GM23248 (cell line): ENCODE results near the gene ZNF554. TPM values are rescaled to one million over a fixed set of nuclear protein-coding genes. Genes with fewer than 3 reads are reported as not detected.
A peak's percentile ranks its signal among the peaks of the same experiment; 100 is the strongest.

ENCODE experiments used
- DNase-seq: peaks from one replicate; pipeline ENCODE4 v3.0.0-alpha.2; 2015
- H2AFZ ChIP-seq: fragments of 200-600 bp; sonication (generic); 2 replicates; pipeline ENCODE4 v1.6.1; 2016; ENCODE audit warnings: antibody characterized with exemption
- H3F3A ChIP-seq: fragments of 200-600 bp; sonication (generic); 2 replicates; pipeline ENCODE4 v1.6.1; 2016; ENCODE audit warnings: mild to moderate bottlenecking, antibody characterized with exemption, mixed run types; ENCODE audit not compliant: insufficient read depth
- H3K27ac ChIP-seq: fragments of 200-600 bp; sonication (generic); 2 replicates; pipeline ENCODE4 v1.5.1; 2016; ENCODE audit warnings: mild to moderate bottlenecking
- H3K27me3 ChIP-seq: fragments of 200-600 bp; sonication (generic); replicated peaks from 2 replicates; pipeline ENCODE4 v1.6.1; 2016; ENCODE audit warnings: mild to moderate bottlenecking; ENCODE audit not compliant: insufficient read depth
- H3K36me3 ChIP-seq: fragments of 200-600 bp; sonication (generic); 2 replicates; pipeline ENCODE4 v1.6.1; 2016; ENCODE audit warnings: low read depth, mild to moderate bottlenecking
- H3K4me1 ChIP-seq: fragments of 200-600 bp; sonication (generic); 2 replicates; pipeline ENCODE4 v1.6.1; 2016; ENCODE audit warnings: mild to moderate bottlenecking; ENCODE audit not compliant: insufficient read depth
- H3K4me2 ChIP-seq: fragments of 200-600 bp; sonication (generic); one replicate; pipeline ENCODE4 v1.6.1; 2016; ENCODE audit warnings: mild to moderate bottlenecking; ENCODE audit not compliant: unreplicated experiment
- H3K4me3 ChIP-seq: fragments of 200-600 bp; sonication (generic); 2 replicates; pipeline ENCODE4 v1.5.1; 2016; ENCODE audit warnings: mild to moderate bottlenecking
- H3K79me2 ChIP-seq: fragments of 200-600 bp; sonication (generic); 2 replicates; pipeline ENCODE4 v1.6.1; 2016; ENCODE audit warnings: mild to moderate bottlenecking; ENCODE audit not compliant: insufficient read depth
- H3K9ac ChIP-seq: fragments of 200-600 bp; sonication (generic); 2 replicates; pipeline ENCODE4 v1.6.1; 2016; ENCODE audit warnings: mild to moderate bottlenecking
- H3K9me2 ChIP-seq: fragments of 200-600 bp; sonication (generic); 2 replicates; pipeline ENCODE4 v1.6.1; 2016; ENCODE audit warnings: mixed run types, mild to moderate bottlenecking, moderate library complexity; ENCODE audit not compliant: insufficient read depth
- H3K9me3 ChIP-seq: fragments of 200-600 bp; sonication (generic); one replicate; pipeline ENCODE4 v1.6.1; 2017; ENCODE audit warnings: low read depth
- H4K20me1 ChIP-seq: fragments of 200-600 bp; sonication (generic); 2 replicates; pipeline ENCODE4 v1.6.0; 2016; ENCODE audit not compliant: insufficient read depth
- EZH2 ChIP-seq: fragments of 200-600 bp; sonication (generic); IDR thresholded peaks from 2 replicates; pipeline ENCODE4 v1.6.1; 2018; ENCODE audit warnings: antibody characterized with exemption, mild to moderate bottlenecking; ENCODE audit not compliant: insufficient read depth, poor library complexity, severe bottlenecking
- EZH2phosphoT487 ChIP-seq: fragments of 200-600 bp; sonication (generic); IDR thresholded peaks from 2 replicates; pipeline ENCODE4 v1.6.1; 2018; ENCODE audit warnings: antibody characterized with exemption, moderate library complexity, mild to moderate bottlenecking, low read depth; ENCODE audit not compliant: insufficient read depth
- WGBS, 2 experiments: methylation state at CpG; one replicate each; pipeline ENCODE4 v1.1.6; 2015 to 2017; ENCODE audit warnings: low lambda C conversion rate in 2 of 2, low coverage in 1 of 2; ENCODE audit errors: missing lambda C conversion rate in 2 of 2; 5-methylcytosine and 5-hydroxymethylcytosine counted together
- in situ Hi-C: fragments of 300-500 bp; cut with MboI; formaldehyde crosslinking; loops from 2 replicates; pipeline ENCODE4 v1.15.0; 2020
- polyA plus RNA-seq: library from polyadenylated mRNA; unstranded; fragments of >200 nt; fragmentation: Nextera tagmentation; extraction: Ambion mirVana; gene quantifications from 2 replicates; pipeline ENCODE4 v1.2.1, GENCODE V29; 2016
- total RNA-seq: library from RNA; depleted of rRNA; stranded (reverse); fragments of >200 nt; shearing (Covaris generic); gene quantifications from 2 replicates; pipeline ENCODE4 v1.2.3, GENCODE V29; 2014

The ZNF554 gene
- total and polyA plus RNA-seq, 2 experiments from 2014 or later = 1.4 to 2.9 TPM

DNA sequence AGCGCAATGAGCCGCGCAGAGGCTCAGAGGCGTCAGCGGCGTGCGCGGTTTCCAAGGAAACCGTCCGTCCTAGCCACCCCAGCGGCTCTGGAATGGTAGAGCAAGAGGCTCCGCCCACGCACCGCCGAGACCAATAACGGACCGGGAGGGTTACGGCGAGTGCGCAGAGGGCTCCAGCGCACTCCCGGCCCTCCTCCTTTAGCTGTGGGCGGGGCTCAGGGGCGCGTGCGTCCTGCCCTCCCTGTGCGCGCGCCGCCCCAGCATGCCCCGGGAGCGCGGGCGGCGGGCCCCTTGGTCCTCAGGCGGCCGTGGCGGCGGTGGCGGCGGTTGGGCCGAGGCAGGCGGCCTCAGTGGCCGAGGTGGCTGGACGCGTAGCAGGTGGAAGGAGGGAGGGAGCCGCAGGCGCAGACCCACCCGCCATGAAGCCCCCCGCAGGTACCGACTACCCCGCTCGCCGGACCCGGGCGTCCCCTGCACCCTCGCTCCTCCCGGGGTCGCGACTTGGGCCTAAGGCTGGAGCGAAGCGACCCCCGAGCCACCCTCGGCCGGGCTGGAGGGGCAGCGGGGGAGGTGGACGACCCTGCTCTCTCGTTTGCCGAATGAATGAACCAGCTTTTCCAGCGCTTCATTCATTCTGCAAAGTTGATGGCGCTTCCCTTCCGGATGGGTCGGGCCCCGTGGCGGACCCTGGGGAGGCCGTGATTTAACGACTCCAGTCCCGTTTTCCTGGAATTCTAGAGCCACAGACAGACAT lies 34.2 kb upstream of the ZNF554 start, which contains the start of gene THOP1:
Gene THOP1, plus strand, starts transcription at position 260 of the 754 bp plus-strand sequence. Its CDS starts 160 bp downstream, at position 420.
- Histone ChIP-seq H3K9me2 (no peaks in the 10 kb centered on the region), H3K27ac (peak within 1 kb of the TSS; percentile 67), H3K27me3 (no peaks in the 10 kb centered on the region), H3K9me3 (no peaks in the 10 kb centered on the region), H3K36me3 (no peaks in the 10 kb centered on the region), H3F3A (peaks cover 7% of the 10 kb centered on the region), H3K4me3 (peak within 1 kb of the TSS; percentile 91), H2AFZ (peak within 1 kb of the TSS; percentile 87), H3K79me2 (peaks cover 75% of the 10 kb centered on the region), H3K9ac (peak within 1 kb of the TSS; percentile 90), H3K4me2 (peak within 1 kb of the TSS; percentile 90), H4K20me1 (no peaks in the 10 kb centered on the region), H3K4me1 (peaks cover 24% of the 10 kb centered on the region)
- in situ Hi-C loops = no loop called here
- DNase-seq = peak; percentile 100
- TF ChIP-seq EZH2phosphoT487 (no peak), EZH2 (no peak)
- WGBS, 2 experiments = 1 to 2% methylated on average over 33 to 56 of the region's 78 CpGs

- in situ Hi-C loops = no loop called here
- Histone ChIP-seq H3K9me3 (no peaks in the 10 kb centered on the region), H3F3A (peaks cover 7% of the 10 kb centered on the region), H2AFZ (no peak overlapping the region), H3K9me2 (no peaks in the 10 kb centered on the region), H3K4me2 (no peak overlapping the region), H3K79me2 (peaks cover 58% of the 10 kb centered on the region), H3K36me3 (no peaks in the 10 kb centered on the region), H3K27ac (no peak overlapping the region), H3K27me3 (no peaks in the 10 kb centered on the region), H3K4me3 (no peak overlapping the region), H3K9ac (no peak overlapping the region; the same call in 1 of the 2 replicates), H3K4me1 (peaks cover 15% of the 10 kb centered on the region), H4K20me1 (no peaks in the 10 kb centered on the region)
- DNase-seq = no peak
- 91 to 97% methylated on average over 8 of the region's 8 CpGs for WGBS, 2 experiments
- TF ChIP-seq EZH2 (no peak), EZH2phosphoT487 (no peak)
These were observed 32.6 kb upstream of the ZNF554 start for GRCh38 chr19:2787115-2787514.

- 95 to 99% methylated on average over 5 of the region's 5 CpGs for WGBS, 2 experiments
- peaks cover 48% of the 10 kb centered on the region for H3K79me2 ChIP-seq
- H3K4me2 ChIP-seq = no peak overlapping the region
- H3K9me2 ChIP-seq = no peaks in the 10 kb centered on the region
- TF ChIP-seq EZH2phosphoT487 (no peak), EZH2 (no peak)
- no peak for DNase-seq
- H2AFZ ChIP-seq = no peak overlapping the region
- peaks cover 7% of the 10 kb centered on the region for H3F3A ChIP-seq
- H3K27me3 ChIP-seq = no peaks in the 10 kb centered on the region
- no peak overlapping the region for H3K9ac ChIP-seq
- no peaks in the 10 kb centered on the region for H3K9me3 ChIP-seq
- no peaks in the 10 kb centered on the region for H4K20me1 ChIP-seq
- H3K4me3 ChIP-seq = no peak overlapping the region
- in situ Hi-C loops = no loop called here
- H3K36me3 ChIP-seq = no peaks in the 10 kb centered on the region
- H3K4me1 ChIP-seq = peaks cover 13% of the 10 kb centered on the region
- no peak overlapping the region for H3K27ac ChIP-seq
These were observed 31.4 kb upstream of the ZNF554 start for GRCh38 chr19:2788237-2788636.

DNA sequence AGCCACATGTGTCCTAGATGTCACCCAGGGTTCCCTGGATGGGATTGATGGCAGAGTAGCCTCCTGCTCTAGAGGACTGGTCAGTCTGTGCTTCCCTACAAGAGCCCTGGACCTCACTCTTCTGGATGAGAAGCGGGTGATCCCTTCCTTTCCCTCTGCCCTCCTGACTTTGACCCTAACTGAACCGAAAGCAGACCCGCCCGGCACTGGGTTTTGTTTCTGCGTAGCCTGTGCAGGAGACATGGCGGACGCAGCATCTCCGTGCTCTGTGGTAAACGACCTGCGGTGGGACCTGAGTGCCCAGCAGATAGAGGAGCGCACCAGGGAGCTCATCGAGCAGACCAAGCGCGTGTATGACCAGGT lies 29.5 kb upstream of the ZNF554 start:
- Histone ChIP-seq H2AFZ (no peak overlapping the region), H4K20me1 (no peaks in the 10 kb centered on the region), H3K36me3 (no peaks in the 10 kb centered on the region), H3K27ac (no peak overlapping the region), H3K27me3 (no peaks in the 10 kb centered on the region), H3K4me1 (peaks cover 4% of the 10 kb centered on the region; the same call in 1 of the 2 replicates), H3K9ac (no peak overlapping the region), H3K4me3 (no peak overlapping the region), H3K9me2 (no peaks in the 10 kb centered on the region), H3K79me2 (peaks cover 48% of the 10 kb centered on the region), H3K4me2 (no peak overlapping the region), H3F3A (no peaks in the 10 kb centered on the region), H3K9me3 (no peaks in the 10 kb centered on the region)
- TF ChIP-seq EZH2phosphoT487 (no peak), EZH2 (no peak)
- in situ Hi-C loops = no loop called here
- no peak for DNase-seq
- WGBS, 2 experiments = 92 to 94% methylated on average over 14 of the region's 14 CpGs
